ENCODE measurements around the gene MEGF6. TPM values are rescaled to one million over a fixed set of nuclear protein-coding genes. Genes with fewer than 3 reads are reported as not detected.

Gene MEGF6
- total and polyA plus RNA-seq, 2 of the 8 experiments (the other 6 are each of a cell fraction or from before 2014, with no cell fraction given): 4.1 to 14.8 TPM

GRCh38 chr1:3641816-3642215 is 30.5 kb upstream of the MEGF6 start:
- H3K27ac ChIP-seq (ENCODE audit: low read depth, low read length): no peak overlapping the region
- no peak overlapping the region for H2BK120ac ChIP-seq (replicated peaks; ENCODE audit: low read depth, low read length)
- ChIA-PET CTCF (ENCODE audit: partially characterized antibody) (interaction anchor here (0.8 to 1.7 kb wide), 9 partner anchors 10 to 123 kb away, joined by 3 to 8 read pairs (median 4); no protein-coding TSS in a partner anchor), POLR2A (ENCODE audit: partially characterized antibody) (no interaction called here)
- H2BK12ac ChIP-seq (ENCODE audit: low read depth, low read length): no peak overlapping the region
- no peak overlapping the region for H3K23ac ChIP-seq (ENCODE audit: insufficient read length)
- H4K91ac ChIP-seq (replicated peaks; ENCODE audit: insufficient read length, low read length): no peak overlapping the region
- H4K8ac ChIP-seq (ENCODE audit: extremely low read depth, insufficient read depth, low read length): no peak overlapping the region
- no peak overlapping the region for H2AFZ ChIP-seq (ENCODE audit: low read length)
- H3K4me3 ChIP-seq (ENCODE audit: extremely low read depth in 1 of 4, insufficient read depth in 2 of 4, low read depth in 3 of 4, low read length in 4 of 4): no peak overlapping the region
- FAIRE-seq: no peak
- no peaks in the 10 kb centered on the region for H3K23me2 ChIP-seq (ENCODE audit: low read depth, low read length)
- no peak overlapping the region for H4K5ac ChIP-seq (ENCODE audit: insufficient read length, low read depth, low read length)
- H3K27me3 ChIP-seq (replicated peaks in 1 of 4; ENCODE audit: control insufficient read depth in 3 of 4, extremely low read depth in 1 of 4, insufficient read depth in 3 of 4, low read length in 3 of 4): no peaks in the 10 kb centered on the region
- no peak overlapping the region for H3K4me2 ChIP-seq (ENCODE audit: insufficient read depth in 1 of 2, low read depth in 2 of 2, low read length in 2 of 2)
- no peaks in the 10 kb centered on the region for H3K4me1 ChIP-seq (replicated peaks in 1 of 4; ENCODE audit: control insufficient read depth in 3 of 4, insufficient read depth in 4 of 4, low read length in 3 of 4)
- peaks cover 0 to 7% of the 10 kb centered on the region in 2 experiments for H4K20me1 ChIP-seq (replicated peaks in 1 of 2; ENCODE audit: control insufficient read depth in 1 of 2, insufficient read depth in 2 of 2, low read length in 2 of 2)
- no peak overlapping the region for H3K56ac ChIP-seq (replicated peaks; ENCODE audit: insufficient read length, low read depth, low read length)
- H2AK5ac ChIP-seq (ENCODE audit: low read depth, low read length): no peak overlapping the region
- no peak overlapping the region for H2BK5ac ChIP-seq (ENCODE audit: low read depth, low read length)
- no peak for DNase-seq (ENCODE audit: low read depth in 1 of 2, low spot score in 2 of 2)
- H3K79me1 ChIP-seq (ENCODE audit: low read depth, low read length): peaks cover 5% of the 10 kb centered on the region
- H3K79me2 ChIP-seq (ENCODE audit: control insufficient read depth in 1 of 2, insufficient read depth in 2 of 2, low read length in 2 of 2): no peaks in the 10 kb centered on the region
- no peaks in the 10 kb centered on the region for H3K9me3 ChIP-seq (ENCODE audit: insufficient read depth in 2 of 2, low read depth in 1 of 2, low read length in 1 of 2)
- H2BK15ac ChIP-seq (ENCODE audit: low read length): no peak overlapping the region
- TF ChIP-seq RXRA (IDR thresholded peaks at IDR 0.05; ENCODE audit: insufficient read depth, low read depth, low read length) (no peak), RBBP5 (IDR thresholded peaks at IDR 0.05; ENCODE audit: borderline replicate concordance, low read depth, low read length) (no peak), RNF2 (IDR thresholded peaks at IDR 0.05; ENCODE audit: borderline replicate concordance, low read depth, low read length, missing control alignments, poor library complexity, severe bottlenecking) (no peak), ASH2L (IDR thresholded peaks at IDR 0.05; ENCODE audit: low read length) (no peak), FOSL1 (IDR thresholded peaks at IDR 0.05; ENCODE audit: insufficient read depth, low read depth, low read length) (no peak)
- no peak overlapping the region for H3K4ac ChIP-seq (replicated peaks; ENCODE audit: insufficient read length, low read depth, low read length)
- no peak overlapping the region for H3K18ac ChIP-seq (ENCODE audit: extremely low read depth, low read length)
- WGBS, 2 experiments (ENCODE audit: extremely low coverage in 1 of 2, insufficient coverage in 1 of 2, insufficient read length in 1 of 2, insufficient replicate concordance in 2 of 2, low coverage in 1 of 2, low lambda C conversion rate in 2 of 2, missing lambda C conversion rate in 1 of 2): 90% methylated on average over 11 of the region's 11 CpGs; no CpG with 5 or more reads in 1 of the 2 experiments
- H3K36me3 ChIP-seq (ENCODE audit: control insufficient read depth in 2 of 4, insufficient read depth in 4 of 4, low read length in 3 of 4): peaks cover 0 to 12% (median 12%) of the 10 kb centered on the region in 4 experiments; a peak in 6 of 8 replicates
- no peak overlapping the region for H3K9ac ChIP-seq (replicated peaks in 1 of 4; ENCODE audit: extremely low read depth in 1 of 4, low read depth in 3 of 4, low read length in 3 of 4)
- no peak overlapping the region for H3K14ac ChIP-seq (ENCODE audit: insufficient read length)
- H2BK20ac ChIP-seq (ENCODE audit: low read length): no peak overlapping the region

All from H1 (cell line).